SIG-M5 treated with dmso at 0.1 percent for 504 hours (cell line): ENCODE data around the gene STK38.
A peak's percentile ranks its signal among the peaks of the same experiment; 100 is the strongest.

ENCODE experiments used
- DNase-seq: peaks from one replicate; lab custom pipeline; 2025; ENCODE audit not compliant: unreplicated experiment; lab: John Stamatoyannopoulos, UW

Gene STK38

GRCh38 chr6:36523936-36524499 lies 23.3 kb downstream of the STK38 start:
- DNase-seq: no peak

- no peak for DNase-seq
These were observed 23.8 kb downstream of the STK38 start for GRCh38 chr6:36523451-36523850.

GRCh38 chr6:36519352-36519751 lies 27.9 kb downstream of the STK38 start:
- DNase-seq: no peak

GRCh38 chr6:36517408-36517807 lies 29.9 kb downstream of the STK38 start:
- no peak for DNase-seq

- DNase-seq: no peak
These were observed 30.3 kb downstream of the STK38 start for GRCh38 chr6:36516988-36517387.

- DNase-seq: no peak
These were observed 30.7 kb downstream of the STK38 start for GRCh38 chr6:36516559-36516958.

GRCh38 chr6:36515844-36516243 lies 31.4 kb downstream of the STK38 start:
- no peak for DNase-seq

- no peak for DNase-seq
These were observed 32.5 kb downstream of the STK38 start for GRCh38 chr6:36514554-36515456.

- DNase-seq: no peak
These were observed 36.9 kb downstream of the STK38 start for GRCh38 chr6:36510365-36510764.

- no peak for DNase-seq
These were observed 38.7 kb downstream of the STK38 start for GRCh38 chr6:36508532-36508931.

- DNase-seq: no peak
These were observed 40.7 kb downstream of the STK38 start for GRCh38 chr6:36506611-36507010.

GRCh38 chr6:36505744-36506534 lies 41.3 kb downstream of the STK38 start:
- DNase-seq: no peak

GRCh38 chr6:36504982-36505381 lies 42.3 kb downstream of the STK38 start:
- no peak for DNase-seq

- DNase-seq: no peak
These were observed 43.1 kb downstream of the STK38 start for GRCh38 chr6:36504181-36504580.

GRCh38 chr6:36501686-36502085 lies 45.6 kb downstream of the STK38 start:
- DNase-seq: no peak

GRCh38 chr6:36499918-36500317 lies 47.4 kb downstream of the STK38 start:
- DNase-seq: no peak

- DNase-seq: no peak
These were observed 52.2 kb downstream of the STK38 start for GRCh38 chr6:36495086-36495485.

- DNase-seq: peak; percentile 96
These were observed 53.4 kb downstream of the STK38 start for GRCh38 chr6:36493859-36494258.

- no peak for DNase-seq
These were observed 54.0 kb downstream of the STK38 start for GRCh38 chr6:36493319-36493718.

- DNase-seq: peak; percentile 70
These were observed 54.7 kb downstream of the STK38 start for GRCh38 chr6:36492621-36493020.

GRCh38 chr6:36492092-36492491 lies 55.2 kb downstream of the STK38 start:
- no peak for DNase-seq
